Right cardiac atrium (tissue), 5 donors: Measurements from ENCODE around the gene SIX2. TPM values are rescaled to one million over a fixed set of nuclear protein-coding genes. Genes with fewer than 3 reads are reported as not detected.
A peak's percentile ranks its signal among the peaks of the same experiment; 100 is the strongest.

Source experiments
- ATAC-seq, 2 donors: fragments of 200-7000 bp; cut with Tn5 transposase; one replicate each; pipeline versions ENCODE4 v1.8.0 to v1.9.1; 2020; ENCODE audit warnings: moderate library complexity in 2 of 2, mild to moderate bottlenecking in 1 of 2
- DNase-seq, 3 donors: peaks; one replicate each; pipeline ENCODE4 v3.0.0-alpha.2; 2020
- H3K27ac ChIP-seq: one replicate; pipeline ENCODE4 v1.5.1; 2013; ENCODE audit warnings: mild to moderate bottlenecking, low read length, control low read depth, moderate library complexity
- H3K27me3 ChIP-seq: one replicate; pipeline ENCODE4 v1.6.1; 2013; ENCODE audit not compliant: control insufficient read depth, insufficient read depth
- H3K4me1 ChIP-seq: one replicate; pipeline ENCODE4 v1.6.1; 2013; ENCODE audit warnings: low read length; ENCODE audit not compliant: control insufficient read depth, insufficient read depth
- H3K4me3 ChIP-seq: one replicate; pipeline ENCODE4 v1.5.1; 2013; ENCODE audit warnings: low read length, control low read depth
- H3K9me3 ChIP-seq: one replicate; pipeline ENCODE4 v1.6.1; 2013; ENCODE audit warnings: low read length; ENCODE audit not compliant: control insufficient read depth
- WGBS: extraction: QIAGEN DNeasy Blood & Tissue Kit; methylation state at CpG from one replicate; pipeline ENCODE4 v1.1.7; 2013; 5-methylcytosine and 5-hydroxymethylcytosine counted together
- intact Hi-C, 4 donors: fragments of 100-400 bp; cut with DNase I; formaldehyde crosslinking; loops; one replicate each; pipeline versions ENCODE4 v1.11.0 to v1.14.0; 2022 to 2023
- polyA plus RNA-seq: library from polyadenylated mRNA; stranded (reverse); fragments of 200-250 nt; gene quantifications from one replicate; pipeline ENCODE4 v1.2.3, GENCODE V29; 2013
- total RNA-seq, 4 donors: library from RNA; stranded (reverse); fragmentation: NEBNext Ultra II Directional; extraction: Animal tissue kit (Norgen Biotek cat#: 25700); gene quantifications; one replicate each; pipeline ENCODE4 v1.2.1, GENCODE V29; 2021
- donor health status: healthy with polysubstance abuse.
- donor health status: DM: no; HTN: yes; CAD: no.
- donor health status: DM: no; HTN: no; CAD: no.
- donor health status: DM: no; HTN: yes; CAD: no; lungs with severe emphysema.
- donor health status: DM: yes; HTN: yes; CAD: no.

Gene SIX2
- total and polyA plus RNA-seq, 5 donors = 0.31 to 0.77 (median 0.54) TPM

- Histone ChIP-seq H3K27me3 (no peaks in the 10 kb centered on the region), H3K9me3 (no peaks in the 10 kb centered on the region), H3K27ac (no peak overlapping the region), H3K4me3 (no peak overlapping the region), H3K4me1 (peaks cover 5% of the 10 kb centered on the region)
- DNase-seq (no peak), ATAC-seq (no peak)
- intact Hi-C loops = no loop called here
- WGBS = 58% methylated on average over 1 of the region's 1 CpG
Observed at GRCh38 chr2:45018023-45018422, 8.8 kb upstream of the SIX2 start.

- intact Hi-C loops = no loop called here
- Histone ChIP-seq H3K27ac (no peak overlapping the region), H3K27me3 (no peaks in the 10 kb centered on the region), H3K4me3 (no peak overlapping the region), H3K9me3 (no peaks in the 10 kb centered on the region), H3K4me1 (peaks cover 6% of the 10 kb centered on the region)
- DNase-seq = no peak
- WGBS = 62% methylated on average over 7 of the region's 7 CpGs
- ATAC-seq = no peak
Observed at GRCh38 chr2:45014831-45015230, 5.6 kb upstream of the SIX2 start.

GRCh38 chr2:45014016-45014702, 4.9 kb upstream of the SIX2 start:
- intact Hi-C loops = no loop called here
- peak; percentile 59 to 64 for ATAC-seq
- peak; percentile 73 to 88 (median 88) for DNase-seq
- Histone ChIP-seq H3K9me3 (no peaks in the 10 kb centered on the region), H3K27ac (peak overlapping the region; percentile 9), H3K4me3 (peak overlapping the region; percentile 31), H3K4me1 (peaks cover 6% of the 10 kb centered on the region), H3K27me3 (no peaks in the 10 kb centered on the region)
- WGBS = 3% methylated on average over 57 of the region's 57 CpGs

- no peaks in the 10 kb centered on the region for H3K27me3 ChIP-seq
- WGBS = 8% methylated on average over 83 of the region's 83 CpGs
- H3K27ac ChIP-seq = peak overlapping the region; percentile 9
- H3K9me3 ChIP-seq = no peaks in the 10 kb centered on the region
- DNase-seq (peak in 1 of 3 donors; percentile 67), ATAC-seq (no peak)
- intact Hi-C loops = no loop called here
- H3K4me3 ChIP-seq = peak overlapping the region; percentile 31
- peaks cover 6% of the 10 kb centered on the region for H3K4me1 ChIP-seq
Observed at GRCh38 chr2:45013229-45014015, 4.2 kb upstream of the SIX2 start.

GRCh38 chr2:45012733-45013132, 3.5 kb upstream of the SIX2 start:
- no peaks in the 10 kb centered on the region for H3K27me3 ChIP-seq
- intact Hi-C loops = no loop called here
- H3K4me1 ChIP-seq = peaks cover 6% of the 10 kb centered on the region
- no peak overlapping the region for H3K27ac ChIP-seq
- 45% methylated on average over 13 of the region's 13 CpGs for WGBS
- ATAC-seq = no peak
- H3K9me3 ChIP-seq = no peaks in the 10 kb centered on the region
- no peak for DNase-seq
- no peak overlapping the region for H3K4me3 ChIP-seq

- Histone ChIP-seq H3K4me1 (peaks cover 6% of the 10 kb centered on the region), H3K4me3 (no peak overlapping the region), H3K27ac (no peak overlapping the region), H3K27me3 (no peaks in the 10 kb centered on the region), H3K9me3 (no peaks in the 10 kb centered on the region)
- DNase-seq (no peak), ATAC-seq (no peak)
- intact Hi-C loops = no loop called here
- 45% methylated on average over 10 of the region's 10 CpGs for WGBS
Observed at GRCh38 chr2:45011621-45012602, 2.7 kb upstream of the SIX2 start.

GRCh38 chr2:45011121-45011520, 1.9 kb upstream of the SIX2 start:
- H3K4me3 ChIP-seq = no peak overlapping the region
- H3K4me1 ChIP-seq = peaks cover 6% of the 10 kb centered on the region
- ATAC-seq = no peak
- DNase-seq = no peak
- intact Hi-C loops = no loop called here
- H3K9me3 ChIP-seq = no peaks in the 10 kb centered on the region
- H3K27ac ChIP-seq = no peak overlapping the region
- 66% methylated on average over 3 of the region's 3 CpGs for WGBS
- H3K27me3 ChIP-seq = no peaks in the 10 kb centered on the region

- DNase-seq = no peak
- no peaks in the 10 kb centered on the region for H3K9me3 ChIP-seq
- WGBS = 9% methylated on average over 5 of the region's 5 CpGs
- no peaks in the 10 kb centered on the region for H3K27me3 ChIP-seq
- no peak for ATAC-seq
- H3K4me3 ChIP-seq = peak overlapping the region; percentile 25
- intact Hi-C loops = no loop called here
- H3K27ac ChIP-seq = no peak overlapping the region
- peaks cover 7% of the 10 kb centered on the region for H3K4me1 ChIP-seq
Observed at GRCh38 chr2:45010702-45011012, 1.4 kb upstream of the SIX2 start.

GRCh38 chr2:45009928-45010701, 863 bp upstream of the SIX2 start:
- Histone ChIP-seq H3K9me3 (no peaks in the 10 kb centered on the region), H3K27me3 (no peaks in the 10 kb centered on the region), H3K4me3 (peak overlapping the region; percentile 25), H3K27ac (peak overlapping the region; percentile 28), H3K4me1 (peaks cover 7% of the 10 kb centered on the region)
- intact Hi-C loops = no loop called here
- ATAC-seq (peak; percentile 79 to 82), DNase-seq (peak; percentile 90 to 95 (median 94))
- 1% methylated on average over 56 of the region's 56 CpGs for WGBS

- Histone ChIP-seq H3K9me3 (no peaks in the 10 kb centered on the region), H3K27me3 (no peaks in the 10 kb centered on the region), H3K4me3 (peak overlapping the region; percentile 25), H3K27ac (no peak overlapping the region), H3K4me1 (peaks cover 9% of the 10 kb centered on the region)
- no peak for ATAC-seq
- WGBS = 19% methylated on average over 75 of the region's 75 CpGs
- peak; percentile 36 to 80 (median 74) for DNase-seq
- intact Hi-C loops = no loop called here
Observed at GRCh38 chr2:45008296-45009129, 739 bp downstream of the SIX2 start.
